ENCODE data around the gene HOXC12. TPM values are rescaled to one million over a fixed set of nuclear protein-coding genes. Genes with fewer than 3 reads are reported as not detected.

Gene HOXC12
- total and polyA plus RNA-seq, 11 donors = not detected

GRCh38 chr12:53955036-53955775, 503 bp downstream of the HOXC12 start:
- Histone ChIP-seq H3K4me3 (no peak overlapping the region), H3K9me3 (no peaks in the 10 kb centered on the region), H3K27me3 (peaks cover 81 to 100% (median 100%) of the 10 kb centered on the region in 9 donors), H3K36me3 (no peaks in the 10 kb centered on the region), H3K4me1 (peaks cover 0 to 18% (median 5%) of the 10 kb centered on the region in 12 donors), H3K27ac (no peak overlapping the region)
- no peak for ATAC-seq
- intact Hi-C loops (cut with DNase I) = no loop called here
- WGBS, 4 donors = 2 to 4% (median 3%) methylated on average over 16 to 86 of the region's 86 CpGs
- TF ChIP-seq POLR2A (IDR thresholded peaks at IDR 0.05) (no peak), CTCF (IDR thresholded peaks at IDR 0.05) (no peak)
- no peak for DNase-seq

DNA sequence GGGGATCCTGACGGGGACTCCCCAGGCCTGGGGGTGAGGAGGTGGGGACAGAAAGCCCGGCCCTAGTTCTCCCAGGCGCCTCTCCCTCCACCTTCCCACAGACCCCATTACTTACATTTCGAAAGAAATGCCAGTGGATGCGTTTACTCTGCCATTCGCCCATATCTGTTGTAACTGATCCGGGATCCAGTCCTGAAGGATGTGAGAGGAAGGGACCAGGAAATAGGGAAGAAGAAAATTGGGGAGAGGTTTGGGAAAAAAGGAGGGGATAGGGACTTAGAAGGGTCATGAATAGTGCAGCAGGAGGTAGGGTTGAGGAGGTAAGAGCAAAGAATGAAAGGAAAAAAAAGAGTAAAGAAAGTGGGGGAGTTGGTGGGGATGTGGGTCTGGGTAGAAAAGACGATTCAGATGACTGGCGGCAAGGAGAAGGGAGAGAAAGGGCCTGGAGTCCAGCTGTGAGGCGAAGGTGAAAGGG, 1.1 kb downstream of the HOXC12 start:
- no peak for DNase-seq
- Histone ChIP-seq H3K9me3 (no peaks in the 10 kb centered on the region), H3K27ac (no peak overlapping the region), H3K27me3 (peaks cover 81 to 100% (median 100%) of the 10 kb centered on the region in 9 donors), H3K4me3 (no peak overlapping the region), H3K4me1 (peaks cover 0 to 21% (median 5%) of the 10 kb centered on the region in 12 donors), H3K36me3 (no peaks in the 10 kb centered on the region)
- 7 to 10% (median 9%) methylated on average over 10 of the region's 10 CpGs for WGBS, 4 donors
- intact Hi-C loops (cut with DNase I) = no loop called here
- no peak for ATAC-seq
- TF ChIP-seq CTCF (IDR thresholded peaks at IDR 0.05) (no peak), POLR2A (IDR thresholded peaks at IDR 0.05) (no peak)

DNA sequence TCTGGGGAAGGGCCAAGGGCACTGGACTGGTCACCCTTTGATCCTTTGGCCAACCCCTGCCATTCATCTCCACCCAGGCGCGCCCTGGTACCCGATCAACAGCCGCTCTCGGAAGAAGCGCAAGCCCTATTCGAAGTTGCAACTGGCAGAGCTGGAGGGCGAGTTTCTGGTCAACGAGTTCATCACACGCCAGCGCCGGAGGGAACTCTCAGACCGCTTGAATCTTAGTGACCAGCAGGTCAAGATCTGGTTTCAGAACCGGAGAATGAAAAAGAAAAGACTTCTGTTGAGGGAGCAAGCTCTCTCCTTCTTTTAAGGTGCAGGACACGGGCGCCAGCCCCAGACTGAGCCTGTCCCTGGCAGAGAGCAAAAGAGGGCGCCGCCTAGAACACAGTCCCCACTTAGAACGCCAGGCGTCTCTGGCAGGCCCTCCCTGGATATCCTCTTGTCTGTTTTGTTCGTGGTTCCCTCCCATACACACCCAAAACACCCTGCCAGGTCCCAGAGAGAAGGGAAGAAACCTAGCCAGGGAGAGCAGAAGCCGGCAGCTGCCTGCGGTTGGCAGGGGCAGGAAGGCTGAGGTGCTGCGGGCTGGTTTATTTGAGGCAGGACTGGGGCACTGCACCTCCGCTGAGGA, 1.7 kb downstream of the HOXC12 start:
- Histone ChIP-seq H3K4me3 (no peak overlapping the region), H3K4me1 (peaks cover 0 to 21% (median 2%) of the 10 kb centered on the region in 12 donors), H3K9me3 (no peaks in the 10 kb centered on the region), H3K27ac (no peak overlapping the region), H3K36me3 (no peaks in the 10 kb centered on the region), H3K27me3 (peaks cover 81 to 100% (median 100%) of the 10 kb centered on the region in 9 donors)
- ATAC-seq = no peak
- intact Hi-C loops (cut with DNase I) = no loop called here
- WGBS, 4 donors = 8 to 10% (median 9%) methylated on average over 22 to 25 of the region's 25 CpGs
- TF ChIP-seq POLR2A (IDR thresholded peaks at IDR 0.05) (no peak), CTCF (IDR thresholded peaks at IDR 0.05) (no peak)
- no peak for DNase-seq

DNA sequence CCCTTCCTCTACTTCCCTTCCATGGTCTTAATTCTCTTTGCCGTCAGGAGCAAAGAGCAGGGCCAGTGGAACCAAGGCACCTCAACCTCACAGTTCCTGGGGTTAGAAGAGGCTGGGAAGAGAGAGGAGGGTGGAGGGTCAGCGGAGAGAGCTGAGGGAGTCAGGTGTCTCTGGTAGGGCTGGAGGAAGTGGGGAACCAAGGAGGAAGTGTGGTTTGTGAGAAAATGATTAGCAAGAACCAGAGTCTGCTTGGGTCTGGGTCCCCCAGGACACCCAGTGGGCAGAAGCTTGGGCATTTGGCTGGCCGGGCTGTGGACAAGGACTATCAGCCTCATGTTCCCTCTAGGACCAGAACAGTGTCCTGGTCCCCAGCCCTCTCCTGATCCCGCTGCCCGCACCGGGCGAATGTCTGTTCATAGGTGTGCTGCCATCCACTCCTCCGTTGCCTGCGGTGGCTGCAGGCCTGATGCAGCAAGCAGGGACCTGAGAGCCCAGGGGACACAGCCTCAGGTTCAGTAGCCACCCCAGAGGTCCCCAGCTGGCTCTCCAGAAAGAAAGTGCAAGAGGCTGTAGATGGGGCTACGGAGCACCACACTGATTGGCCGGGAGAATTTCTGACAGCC, 2.3 kb downstream of the HOXC12 start:
- H3K4me1 ChIP-seq = peaks cover 0 to 17% (median 0%) of the 10 kb centered on the region in 12 donors
- ATAC-seq = no peak
- no peak overlapping the region for H3K4me3 ChIP-seq
- WGBS, 4 donors = 11 to 20% (median 15%) methylated on average over 11 of the region's 11 CpGs
- H3K36me3 ChIP-seq = no peaks in the 10 kb centered on the region
- intact Hi-C loops (cut with DNase I) = no loop called here
- no peak for TF ChIP-seq CTCF (IDR thresholded peaks at IDR 0.05)
- TF ChIP-seq POLR2A (IDR thresholded peaks at IDR 0.05) = no peak
- no peaks in the 10 kb centered on the region for H3K9me3 ChIP-seq
- no peak overlapping the region for H3K27ac ChIP-seq
- H3K27me3 ChIP-seq = peaks cover 81 to 100% (median 100%) of the 10 kb centered on the region in 9 donors
- DNase-seq = no peak
